NOMO-1 (cell line): ENCODE results near the gene AKT1.
"Not testable (repeated sequence)": the region's sequence is repeated elsewhere in the genome, so short reads cannot be mapped to it uniquely, and the experiment has no call there.

Experiments
- DNase-seq, 2 experiments: peaks; one replicate each; lab custom pipeline; 2025; ENCODE audit not compliant: unreplicated experiment in 2 of 2; lab: John Stamatoyannopoulos, UW

The AKT1 gene

DNA sequence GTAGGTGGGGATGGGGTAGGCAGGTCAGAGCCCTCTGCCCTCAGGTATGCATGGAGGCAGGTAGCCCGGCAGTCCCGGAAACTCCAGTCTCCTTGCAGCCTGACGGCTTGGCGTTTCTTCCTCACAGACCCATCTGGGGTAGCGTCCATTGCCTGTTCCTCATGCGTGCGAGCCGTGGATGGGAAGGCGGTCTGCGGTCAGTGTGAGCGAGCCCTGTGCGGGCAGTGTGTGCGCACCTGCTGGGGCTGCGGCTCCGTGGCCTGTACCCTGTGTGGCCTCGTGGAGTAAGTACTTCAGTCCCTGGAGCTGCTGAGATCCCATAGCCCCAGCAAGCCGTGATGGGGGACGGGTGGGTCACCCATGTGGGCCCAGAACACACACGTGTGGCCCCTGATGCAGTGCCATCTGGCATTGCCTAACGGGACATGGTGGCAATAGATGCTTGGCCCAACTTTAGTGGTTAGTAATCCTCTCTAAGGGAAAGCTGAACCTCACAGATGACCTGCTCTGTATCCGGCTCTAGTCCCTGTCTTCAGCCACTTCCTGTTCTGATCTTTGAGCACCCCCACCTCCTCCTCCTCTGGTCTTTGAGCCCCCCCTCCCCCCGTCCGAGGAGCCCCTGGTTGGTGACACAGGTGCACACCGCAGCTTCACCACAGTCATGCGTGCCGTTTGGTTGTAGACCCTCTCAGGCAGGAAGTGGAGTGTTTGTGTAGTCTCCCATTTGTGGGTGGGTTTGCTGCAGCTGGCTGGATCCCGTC lies 38.9 kb downstream of the AKT1 start:
- no peak for DNase-seq

DNA sequence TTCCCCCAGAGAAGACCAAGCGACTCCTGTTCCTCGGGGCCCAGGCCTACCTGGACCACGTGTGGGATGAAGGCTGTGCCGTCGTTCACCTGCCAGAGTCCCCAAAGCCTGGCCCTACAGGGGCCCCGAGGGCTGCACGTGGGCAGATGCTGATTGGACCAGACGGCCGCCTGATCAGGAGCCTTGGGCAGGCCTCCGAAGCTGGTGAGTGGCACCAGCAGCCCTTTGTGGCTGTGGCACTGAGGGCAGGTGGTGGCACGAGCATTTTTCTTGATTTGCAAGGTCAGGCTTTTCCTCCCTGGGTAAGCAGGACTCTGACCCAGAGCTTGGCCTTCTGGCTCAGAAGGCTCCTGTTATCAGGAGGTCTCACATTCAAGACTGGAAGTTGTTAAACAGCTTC lies 39.9 kb downstream of the AKT1 start:
- no peak for DNase-seq

DNA sequence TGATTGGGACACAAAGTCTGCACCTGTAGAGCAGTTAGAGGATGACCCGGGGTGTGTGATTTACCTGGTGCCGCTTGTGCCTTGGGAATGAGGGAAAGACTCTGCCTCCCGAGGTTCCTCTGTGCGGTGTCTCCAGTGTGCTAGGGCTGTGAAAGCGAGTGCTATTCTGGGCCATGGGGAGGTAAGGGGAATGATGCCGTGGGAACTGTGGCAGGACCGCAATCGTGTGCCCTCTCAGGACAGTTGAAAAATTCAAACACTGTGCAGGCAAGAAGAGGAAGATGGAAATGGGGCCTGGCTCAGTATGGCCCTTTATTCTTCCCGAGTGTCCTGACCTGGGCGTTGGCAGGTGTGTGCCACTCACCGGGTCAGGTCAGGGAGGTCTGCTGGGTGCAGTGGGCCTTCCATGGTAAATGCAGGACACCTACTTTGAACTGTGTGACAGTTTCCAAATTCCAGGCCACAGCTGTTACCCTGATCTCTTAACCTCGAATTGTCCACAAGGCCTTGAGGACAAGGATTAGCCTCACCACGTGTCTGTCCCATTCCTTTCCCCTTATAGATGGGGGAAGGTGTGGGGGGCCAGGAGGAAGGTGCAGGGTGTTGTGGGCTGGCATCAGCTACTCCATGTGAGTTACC lies 41.2 kb downstream of the AKT1 start:
- DNase-seq = no peak

DNA sequence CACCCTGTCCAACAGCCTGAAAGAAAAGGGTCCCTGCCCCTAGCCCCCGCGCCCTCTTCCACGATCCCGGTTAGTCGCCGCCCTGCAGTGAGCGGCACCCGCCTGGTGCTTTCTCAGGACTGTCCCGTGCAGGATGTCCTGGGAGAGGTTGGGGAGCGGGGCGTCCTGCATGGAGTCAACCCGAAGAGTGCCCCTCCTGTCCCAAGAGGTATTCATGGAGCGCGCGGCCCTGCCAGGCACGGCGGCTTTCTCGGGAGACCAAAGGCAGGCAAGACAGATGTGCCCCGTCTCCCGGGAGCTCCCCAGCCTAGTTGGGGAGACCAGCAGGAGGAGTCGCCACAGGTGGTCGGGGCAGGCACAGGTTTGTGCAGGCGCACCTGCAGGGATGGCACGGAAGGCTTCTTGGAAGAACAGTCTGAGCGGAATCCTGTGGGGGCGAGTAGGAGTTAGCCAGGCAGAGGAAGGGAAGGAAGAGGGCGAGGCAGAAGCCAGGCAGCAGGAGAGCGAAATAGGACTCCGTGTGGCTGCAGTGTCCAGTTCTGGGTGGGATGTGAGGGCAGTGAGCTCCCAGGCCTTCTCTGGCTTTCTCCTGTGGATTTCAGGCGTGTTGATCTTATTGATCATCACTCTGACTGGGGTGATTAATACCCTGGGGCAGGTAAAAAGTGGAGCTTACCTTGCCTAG lies 41.9 kb downstream of the AKT1 start:
- DNase-seq = peak in 1 of 2 experiments; percentile 2

DNA sequence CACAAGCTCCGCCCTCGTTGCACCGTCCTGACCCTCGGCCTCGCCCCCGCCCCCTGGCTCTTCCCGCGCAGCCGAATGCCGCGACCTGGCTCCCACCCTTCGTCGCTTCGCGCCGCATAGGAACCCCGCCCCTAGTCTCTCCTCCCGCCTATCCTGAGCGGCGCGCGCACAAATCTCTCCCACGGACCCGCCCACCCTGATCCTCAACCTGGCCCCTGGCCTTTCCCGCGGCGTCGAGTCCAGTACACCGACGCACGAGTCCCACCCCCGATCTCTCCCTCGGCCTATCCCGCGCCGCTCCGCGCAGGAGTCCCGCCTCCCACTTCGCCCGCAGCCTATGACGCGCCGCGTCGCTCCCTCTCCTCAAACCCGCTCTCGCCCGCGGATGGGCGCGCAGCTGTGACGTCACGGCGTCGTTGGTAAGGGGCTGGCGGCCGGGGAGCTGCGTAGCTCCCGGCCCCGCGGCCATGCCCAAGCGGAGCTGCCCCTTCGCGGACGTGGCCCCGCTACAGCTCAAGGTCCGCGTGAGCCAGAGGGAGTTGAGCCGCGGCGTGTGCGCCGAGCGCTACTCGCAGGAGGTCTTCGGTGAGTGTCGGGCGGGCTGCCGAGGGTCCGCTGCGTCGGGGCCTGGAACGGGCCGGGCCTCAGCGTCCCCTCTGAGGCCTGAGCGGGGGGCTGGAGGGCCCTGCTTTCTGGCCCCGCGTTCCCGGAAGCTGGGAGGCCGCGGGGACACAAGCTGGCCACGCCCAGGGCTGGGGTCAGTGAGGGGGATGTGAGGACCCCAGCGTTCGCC lies 42.6 kb downstream of the AKT1 start, which contains the start of gene SIVA1:
SIVA1 (plus strand) TSS at position 413 of the 793 bp plus-strand sequence; CDS start at position 468, 55 bp downstream.
- DNase-seq = peak; percentile 99

- DNase-seq = no peak
Measured at GRCh38 chr14:104752423-104752734, 43.2 kb downstream of the AKT1 start.

DNA sequence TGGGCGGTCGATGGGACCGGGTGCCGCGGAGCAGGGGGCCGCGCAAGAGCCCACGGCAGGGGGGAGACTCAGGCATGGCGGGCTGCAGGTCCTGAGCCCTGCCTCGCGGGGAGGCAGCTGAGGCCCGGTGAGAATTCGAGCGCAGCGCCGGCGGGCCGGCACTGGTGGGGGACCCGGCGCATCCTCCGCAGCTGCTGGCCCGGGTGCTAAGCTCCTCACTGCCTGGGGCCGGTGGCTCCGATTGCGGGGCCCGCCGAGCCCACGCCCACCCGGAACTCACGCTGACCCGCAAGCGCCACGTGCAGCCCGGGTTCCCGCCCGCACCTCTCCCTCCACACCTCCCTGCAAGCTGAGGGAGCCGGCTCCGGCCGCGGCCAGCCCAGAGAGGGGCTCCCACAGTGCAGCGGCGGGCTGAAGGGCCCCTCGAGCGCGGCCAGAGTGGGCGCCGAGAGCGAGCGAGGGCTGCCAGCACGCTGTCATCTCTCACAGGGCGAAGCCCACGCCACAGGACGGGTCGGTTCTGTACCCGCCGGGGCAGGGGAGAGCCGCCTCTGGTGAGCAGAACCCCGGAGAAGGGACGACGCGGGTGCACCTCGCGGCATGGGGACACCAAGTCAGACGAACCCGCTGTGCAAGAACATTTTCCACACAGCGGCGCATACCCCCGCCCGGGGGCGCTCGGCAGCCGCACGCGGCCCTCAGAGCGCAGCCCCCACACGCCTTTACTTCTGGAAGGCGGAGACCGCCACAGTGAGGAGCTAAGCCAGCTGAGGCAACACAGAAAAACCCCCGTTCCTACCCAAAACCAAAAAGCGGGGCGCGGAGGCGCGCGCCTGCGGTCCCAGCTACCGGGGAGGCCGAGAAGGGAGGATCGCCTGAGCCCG lies 43.8 kb downstream of the AKT1 start:
- peak; percentile 23 to 55 for DNase-seq

- not testable (repeated sequence) for DNase-seq
Measured at GRCh38 chr14:104750753-104751057, 44.8 kb downstream of the AKT1 start.

GRCh38 chr14:104750056-104750752 lies 45.3 kb downstream of the AKT1 start:
- DNase-seq = no peak

DNA sequence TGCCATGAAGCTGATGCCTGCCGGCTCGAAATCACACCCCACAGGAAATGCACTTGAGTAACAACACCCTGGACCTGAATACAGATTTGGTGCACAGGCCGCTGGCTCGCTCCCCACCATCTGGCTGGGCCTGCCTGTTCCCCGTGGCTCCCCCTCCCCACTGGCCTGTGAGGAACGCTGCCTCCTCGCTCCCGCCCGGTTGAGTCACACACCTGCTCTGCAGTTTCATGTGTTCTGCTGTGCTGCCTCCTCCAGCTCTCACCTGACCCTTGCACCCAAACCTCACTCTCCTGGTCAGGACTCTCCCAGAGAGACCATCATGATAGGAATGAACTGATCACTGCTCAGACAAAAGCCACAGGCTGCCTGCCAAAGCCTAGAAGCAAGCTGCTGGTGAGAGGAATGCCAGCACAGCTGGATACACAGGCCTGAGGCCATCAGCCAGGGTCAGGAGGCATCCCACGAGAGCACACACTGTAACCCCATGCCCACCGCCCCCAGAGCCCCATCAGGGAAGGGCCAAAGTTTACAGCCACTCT lies 46.4 kb downstream of the AKT1 start:
- no peak for DNase-seq

GRCh38 chr14:104747876-104748275 lies 47.7 kb downstream of the AKT1 start:
- DNase-seq = no peak

- no peak for DNase-seq
Measured at GRCh38 chr14:104746934-104747481, 48.5 kb downstream of the AKT1 start.

DNA sequence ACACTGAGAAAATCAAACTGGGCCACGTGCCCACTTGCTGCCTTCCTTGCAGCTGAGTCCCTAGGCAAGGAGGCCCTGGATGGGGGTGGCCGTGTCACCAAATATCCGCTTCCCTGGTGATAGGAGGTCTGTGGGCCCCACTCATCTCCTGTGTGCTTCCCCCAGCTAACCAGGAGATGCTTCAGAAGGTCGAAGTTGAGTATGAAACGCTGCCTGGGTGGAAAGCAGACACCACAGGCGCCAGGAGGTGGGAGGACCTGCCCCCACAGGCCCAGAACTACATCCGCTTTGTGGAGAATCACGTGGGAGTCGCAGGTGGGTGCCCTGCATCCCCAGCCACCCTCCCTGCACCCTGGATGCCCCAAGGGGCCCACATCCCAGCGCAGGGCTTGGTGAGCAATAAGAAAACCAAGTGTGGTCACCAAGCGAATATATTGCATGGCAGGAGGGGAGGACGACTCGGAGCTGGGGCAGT lies 49.4 kb downstream of the AKT1 start:
- DNase-seq = no peak

DNA sequence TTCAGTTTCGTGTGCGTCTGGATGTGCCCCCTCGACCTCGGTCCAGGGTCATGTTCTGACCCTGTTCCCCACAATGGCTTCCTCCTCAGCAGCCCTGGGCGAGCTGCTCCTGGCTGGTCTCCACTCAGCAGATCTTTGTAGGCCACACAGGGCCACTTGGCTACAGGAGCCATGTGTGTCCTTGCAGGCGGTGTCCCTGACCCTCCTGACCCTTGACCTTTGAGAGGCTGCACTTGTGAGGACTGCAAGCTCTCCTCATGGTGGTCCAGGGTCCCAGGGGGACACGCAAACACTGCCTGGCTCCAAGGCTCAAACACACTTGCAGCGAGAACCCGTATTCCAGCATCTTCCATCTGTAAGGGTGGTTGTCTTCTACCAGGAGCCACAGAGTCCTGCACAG lies 50.1 kb downstream of the AKT1 start:
- no peak for DNase-seq

- no peak for DNase-seq
Measured at GRCh38 chr14:104744484-104744883, 51.1 kb downstream of the AKT1 start.

DNA sequence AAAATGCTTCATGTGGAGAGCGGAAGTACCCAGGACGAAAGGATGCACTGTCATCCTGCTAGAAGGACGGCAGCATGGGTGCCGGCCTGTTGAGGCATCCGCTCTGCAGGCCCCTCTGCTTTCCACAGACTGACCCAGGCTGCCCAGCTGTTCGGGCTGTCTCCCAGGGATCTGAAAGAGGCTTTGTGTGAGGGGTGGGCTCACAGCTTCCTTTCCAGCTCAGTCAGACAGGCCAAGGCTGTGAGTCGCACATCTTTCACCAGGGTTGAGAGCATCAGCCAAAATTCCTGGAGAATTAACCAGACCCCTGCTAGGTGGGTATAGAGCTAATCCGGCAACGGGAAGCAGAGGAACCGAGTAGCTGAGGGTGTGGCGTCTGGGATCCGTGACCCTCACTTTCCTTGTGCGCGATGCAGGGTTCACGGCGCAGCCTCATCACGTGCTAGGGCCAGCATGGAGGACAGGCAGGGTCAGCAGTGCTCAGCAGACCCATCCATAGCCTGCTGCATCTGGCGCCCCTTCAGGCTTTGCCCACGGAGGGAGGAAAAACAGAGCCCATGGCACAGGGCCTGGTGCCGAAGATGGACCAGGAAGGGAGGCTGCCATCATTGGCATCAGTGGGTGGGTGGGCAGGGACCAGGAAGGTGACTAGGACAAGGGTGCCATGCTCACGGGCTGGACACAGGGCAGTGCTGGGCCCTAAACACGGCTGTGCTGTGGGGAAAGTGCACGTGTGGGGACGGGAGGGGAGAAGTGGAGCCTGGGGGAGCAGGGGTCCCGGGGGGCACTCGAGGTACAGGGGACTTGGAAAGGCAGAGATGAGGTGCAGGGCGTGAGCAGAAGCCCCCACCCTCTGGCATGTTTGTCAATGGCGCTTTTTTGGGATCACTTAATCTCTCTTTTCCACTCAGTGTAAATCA lies 51.8 kb downstream of the AKT1 start:
- DNase-seq = no peak

DNA sequence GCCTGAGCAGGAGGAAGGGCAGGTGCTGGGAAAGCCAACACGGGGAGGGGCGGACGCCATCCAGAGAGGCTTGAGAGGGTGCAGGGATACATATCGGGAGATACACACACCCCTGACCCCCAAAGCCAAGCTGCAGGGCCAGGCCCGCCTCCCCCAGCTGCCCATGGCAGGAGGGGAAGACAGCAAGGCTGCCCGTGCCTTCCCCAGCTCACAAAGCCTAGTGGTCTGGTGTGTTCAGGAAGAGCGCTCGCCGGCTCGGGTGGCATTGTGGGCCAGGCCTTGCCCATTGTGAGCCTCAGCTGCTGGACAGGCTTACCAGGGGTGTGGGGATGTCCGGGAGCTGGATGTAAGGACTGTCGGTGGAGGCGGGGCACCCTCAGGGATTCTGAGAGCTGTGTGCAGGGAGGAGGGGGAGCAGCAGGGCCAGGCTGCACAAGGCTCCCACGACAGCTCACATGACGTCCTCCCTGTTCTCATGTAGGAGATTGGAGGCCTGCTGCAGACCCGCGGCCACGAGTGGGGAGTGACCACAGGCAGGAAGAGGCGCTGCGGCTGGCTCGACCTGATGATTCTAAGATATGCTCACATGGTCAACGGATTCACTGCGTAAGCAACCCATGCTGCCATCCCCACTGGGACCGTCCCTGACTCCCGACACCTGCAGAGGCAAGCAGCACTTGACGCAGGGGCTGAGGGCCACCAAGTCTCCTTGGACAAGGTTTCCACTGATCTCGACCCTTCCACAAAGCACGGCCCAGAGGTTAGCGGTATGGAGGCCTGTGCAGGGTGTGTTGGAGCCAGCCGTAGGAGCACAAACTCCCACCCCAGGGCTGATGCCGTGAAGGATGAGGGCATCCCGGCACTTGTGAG lies 52.7 kb downstream of the AKT1 start:
- DNase-seq = no peak
